SK-N-SH treated with all-trans-retinoic acid at 6 μM for 48 hours (cell line): ENCODE data around the gene CYP2A13.
"Not testable (repeated sequence)": the region's sequence is repeated elsewhere in the genome, so short reads cannot be mapped to it uniquely, and the experiment has no call there.

Experiments used
- BACH2 ChIP-seq: fragments of 250-450 bp; sonication (Bioruptor Pico); IDR thresholded peaks from 2 replicates; pipeline ENCODE4 v1.9.0; 2021; ENCODE audit warnings: mild to moderate bottlenecking, borderline replicate concordance
- CSDC2 ChIP-seq: fragments of 250-450 bp; sonication (Bioruptor Pico); IDR thresholded peaks from 2 replicates; pipeline ENCODE4 v1.5.0; 2020; ENCODE audit warnings: mild to moderate bottlenecking, moderate library complexity
- PPARA ChIP-seq: fragments of 250-450 bp; sonication (Bioruptor Pico); IDR thresholded peaks from 2 replicates; pipeline ENCODE4 v1.5.0; 2020; ENCODE audit warnings: mild to moderate bottlenecking, borderline replicate concordance
- TOX ChIP-seq: fragments of 250-450 bp; sonication (Bioruptor Pico); IDR thresholded peaks from 2 replicates; pipeline ENCODE4 v1.8.0; 2021; ENCODE audit warnings: mild to moderate bottlenecking, moderate library complexity, borderline replicate concordance
- TF ChIP-seq, protein P1 (sequence below): fragments of 250-450 bp; sonication (Bioruptor Pico); IDR thresholded peaks from 2 replicates; pipeline ENCODE4 v1.5.1; 2021; ENCODE audit warnings: mild to moderate bottlenecking, moderate library complexity
- TF ChIP-seq, protein P2 (sequence below): fragments of 250-450 bp; sonication (Bioruptor Pico); IDR thresholded peaks from 2 replicates; pipeline ENCODE4 v1.5.1; 2020; ENCODE audit warnings: low read depth, mild to moderate bottlenecking, moderate library complexity

DNA sequence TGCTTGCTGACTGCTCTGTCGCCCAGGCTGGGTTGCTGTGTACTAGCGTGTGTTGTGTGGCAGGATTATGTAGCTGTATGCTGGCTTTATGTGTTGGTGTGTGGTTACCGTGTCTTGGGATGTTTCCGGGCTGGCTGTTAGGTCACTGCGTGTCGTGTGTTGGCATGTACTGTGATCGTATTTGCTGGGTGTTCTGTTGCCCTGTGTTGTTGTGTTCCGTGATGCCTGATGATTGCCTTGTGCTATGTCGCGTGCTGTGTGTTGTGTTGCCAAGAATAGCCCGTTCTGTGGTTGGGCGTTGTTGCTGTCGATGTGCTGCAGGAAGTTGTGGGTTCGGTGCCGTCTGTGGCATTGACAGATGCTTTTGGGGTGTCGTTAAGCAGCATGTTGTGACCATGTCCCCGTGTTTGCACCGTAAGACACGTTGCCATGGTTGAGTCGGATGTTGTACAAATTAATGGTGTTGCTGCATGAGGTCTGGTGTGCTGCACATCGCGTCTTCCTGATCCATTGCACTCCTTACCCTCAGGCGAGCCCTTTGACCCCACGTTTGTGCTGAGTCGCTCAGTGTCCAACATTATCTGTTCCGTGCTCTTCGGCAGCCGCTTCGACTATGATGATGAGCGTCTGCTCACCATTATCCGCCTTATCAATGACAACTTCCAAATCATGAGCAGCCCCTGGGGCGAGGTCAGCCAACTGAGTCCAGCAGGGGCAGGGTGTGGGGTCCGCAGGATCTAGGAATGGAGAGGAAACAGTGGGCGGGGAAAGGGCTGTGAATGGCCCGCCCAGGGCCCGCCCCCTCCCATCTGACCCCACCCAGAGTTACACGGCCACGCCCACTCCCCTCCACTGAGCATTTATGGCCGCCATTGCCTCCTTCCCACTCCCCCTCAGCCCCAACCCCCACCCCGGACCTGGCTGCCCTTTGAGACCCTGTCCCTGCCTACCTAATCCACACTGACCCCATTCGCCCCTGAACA, 33.0 kb downstream of the CYP2A13 start:
- TF ChIP-seq, protein P1, sequence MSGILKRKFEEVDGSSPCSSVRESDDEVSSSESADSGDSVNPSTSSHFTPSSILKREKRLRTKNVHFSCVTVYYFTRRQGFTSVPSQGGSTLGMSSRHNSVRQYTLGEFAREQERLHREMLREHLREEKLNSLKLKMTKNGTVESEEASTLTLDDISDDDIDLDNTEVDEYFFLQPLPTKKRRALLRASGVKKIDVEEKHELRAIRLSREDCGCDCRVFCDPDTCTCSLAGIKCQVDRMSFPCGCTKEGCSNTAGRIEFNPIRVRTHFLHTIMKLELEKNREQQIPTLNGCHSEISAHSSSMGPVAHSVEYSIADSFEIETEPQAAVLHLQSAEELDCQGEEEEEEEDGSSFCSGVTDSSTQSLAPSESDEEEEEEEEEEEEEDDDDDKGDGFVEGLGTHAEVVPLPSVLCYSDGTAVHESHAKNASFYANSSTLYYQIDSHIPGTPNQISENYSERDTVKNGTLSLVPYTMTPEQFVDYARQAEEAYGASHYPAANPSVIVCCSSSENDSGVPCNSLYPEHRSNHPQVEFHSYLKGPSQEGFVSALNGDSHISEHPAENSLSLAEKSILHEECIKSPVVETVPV (CRISPR knock-in tag) = not testable (repeated sequence)
- not testable (repeated sequence) for TF ChIP-seq TOX (CRISPR knock-in tag); PPARA; CSDC2 (CRISPR knock-in tag); BACH2 (CRISPR knock-in tag)
- TF ChIP-seq, protein P2, sequence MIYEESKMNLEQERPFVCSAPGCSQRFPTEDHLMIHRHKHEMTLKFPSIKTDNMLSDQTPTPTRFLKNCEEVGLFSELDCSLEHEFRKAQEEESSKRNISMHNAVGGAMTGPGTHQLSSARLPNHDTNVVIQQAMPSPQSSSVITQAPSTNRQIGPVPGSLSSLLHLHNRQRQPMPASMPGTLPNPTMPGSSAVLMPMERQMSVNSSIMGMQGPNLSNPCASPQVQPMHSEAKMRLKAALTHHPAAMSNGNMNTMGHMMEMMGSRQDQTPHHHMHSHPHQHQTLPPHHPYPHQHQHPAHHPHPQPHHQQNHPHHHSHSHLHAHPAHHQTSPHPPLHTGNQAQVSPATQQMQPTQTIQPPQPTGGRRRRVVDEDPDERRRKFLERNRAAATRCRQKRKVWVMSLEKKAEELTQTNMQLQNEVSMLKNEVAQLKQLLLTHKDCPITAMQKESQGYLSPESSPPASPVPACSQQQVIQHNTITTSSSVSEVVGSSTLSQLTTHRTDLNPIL = not testable (repeated sequence)
